HPDE6-E6E7 (cell line): Measurements from ENCODE around the gene DDX51.
A peak's percentile ranks its signal among the peaks of the same experiment; 100 is the strongest.
"Not testable (repeated sequence)": the region's sequence is repeated elsewhere in the genome, so short reads cannot be mapped to it uniquely, and the experiment has no call there.

ENCODE experiments used
- DNase-seq: peaks from one replicate; pipeline ENCODE4 v3.0.0; 2011; ENCODE audit warnings: missing footprints; ENCODE audit errors: extremely low spot score

DDX51 gene

GRCh38 chr12:132154941-132155770 is 11.0 kb upstream of the DDX51 start:
- DNase-seq: no peak

GRCh38 chr12:132154341-132154761 is 10.2 kb upstream of the DDX51 start:
- no peak for DNase-seq

GRCh38 chr12:132153501-132154340 is 9.6 kb upstream of the DDX51 start:
- DNase-seq: peak; percentile 79

- DNase-seq: no peak
These were observed 8.8 kb upstream of the DDX51 start for GRCh38 chr12:132152953-132153352.

- DNase-seq: no peak
These were observed 8.3 kb upstream of the DDX51 start for GRCh38 chr12:132152411-132152821.

- no peak for DNase-seq
These were observed 7.8 kb upstream of the DDX51 start for GRCh38 chr12:132151766-132152410.

- DNase-seq: no peak
These were observed 7.1 kb upstream of the DDX51 start for GRCh38 chr12:132151145-132151765.

GRCh38 chr12:132150780-132151144 is 6.6 kb upstream of the DDX51 start:
- DNase-seq: no peak

- DNase-seq: not testable (repeated sequence)
These were observed 5.4 kb upstream of the DDX51 start for GRCh38 chr12:132149526-132149925.

- DNase-seq: no peak
These were observed 4.4 kb upstream of the DDX51 start for GRCh38 chr12:132148368-132149045.

GRCh38 chr12:132147423-132148367 is 3.6 kb upstream of the DDX51 start:
- DNase-seq: no peak

GRCh38 chr12:132146772-132147422 is 2.8 kb upstream of the DDX51 start:
- DNase-seq: no peak

- DNase-seq: no peak
These were observed 2.0 kb upstream of the DDX51 start for GRCh38 chr12:132146098-132146497.

GRCh38 chr12:132145334-132145733 is 1.2 kb upstream of the DDX51 start:
- DNase-seq: no peak

- DNase-seq: no peak
These were observed 670 bp upstream of the DDX51 start for GRCh38 chr12:132144810-132145168.

- DNase-seq: no peak
These were observed 615 bp downstream of the DDX51 start for GRCh38 chr12:132143336-132144071.

GRCh38 chr12:132142679-132143335 is 1.3 kb downstream of the DDX51 start:
- DNase-seq: no peak

- no peak for DNase-seq
These were observed 2.0 kb downstream of the DDX51 start for GRCh38 chr12:132141976-132142678.
